Colonic mucosa (tissue), 4 donors: ENCODE data around the gene NSMCE3. TPM values are rescaled to one million over a fixed set of nuclear protein-coding genes. Genes with fewer than 3 reads are reported as not detected.

Experiments
- DNase-seq: peaks from one replicate; pipeline ENCODE4 v3.0.0-alpha.2; 2020
- H3K27ac ChIP-seq: fragments of 200-600 bp; one replicate; pipeline ENCODE4 v1.8.0; 2021
- H3K27me3 ChIP-seq: fragments of 200-600 bp; one replicate; pipeline ENCODE4 v1.8.0; 2021
- H3K36me3 ChIP-seq: fragments of 200-600 bp; one replicate; pipeline ENCODE4 v1.8.0; 2021
- H3K4me1 ChIP-seq: fragments of 200-600 bp; one replicate; pipeline ENCODE4 v1.8.0; 2021; ENCODE audit warnings: mild to moderate bottlenecking
- H3K4me3 ChIP-seq: fragments of 200-600 bp; one replicate; pipeline ENCODE4 v1.8.0; 2021
- H3K9ac ChIP-seq, 2 donors: one replicate each; pipeline ENCODE4 v1.7.0; 2013; ENCODE audit warnings: control low read depth in 2 of 2, low read depth in 2 of 2, low read length in 2 of 2
- H3K9me3 ChIP-seq: fragments of 200-600 bp; one replicate; pipeline ENCODE4 v1.8.0; 2021
- intact Hi-C: fragments of 100-400 bp; cut with DNase I; formaldehyde crosslinking; loops from one replicate; pipeline ENCODE4 v1.14.1; 2022
- total RNA-seq, 2 donors: library from RNA; stranded (reverse); fragmentation: NEBNext Ultra II Directional in 1 of 2; extraction: Animal tissue kit (Norgen Biotek cat#: 25700) in 1 of 2; gene quantifications; one replicate each; pipeline ENCODE4 v1.2.1, GENCODE V29; 2021
- TF ChIP-seq, protein P1 (sequence below): fragments of 200-600 bp; IDR thresholded peaks from one replicate; pipeline ENCODE4 v1.8.0; 2022; ENCODE audit warnings: antibody characterized with exemption, mild to moderate bottlenecking
- donor health status: healthy.
- donor health status: DM: no; HTN: no; CAD: no.
- donor health status: DM: no; HTN: no; CAD: no.

NSMCE3 gene
- total RNA-seq, 2 donors from 2014 or later = 4.2 TPM

GRCh38 chr15:29294732-29295325 is 25.2 kb upstream of the NSMCE3 start:
- Histone ChIP-seq H3K36me3 (no peaks in the 10 kb centered on the region), H3K9ac (no peak overlapping the region), H3K27ac (no peak overlapping the region), H3K4me1 (no peaks in the 10 kb centered on the region), H3K9me3 (no peaks in the 10 kb centered on the region), H3K4me3 (no peak overlapping the region), H3K27me3 (no peaks in the 10 kb centered on the region)
- intact Hi-C loops = no loop called here
- TF ChIP-seq, protein P1, sequence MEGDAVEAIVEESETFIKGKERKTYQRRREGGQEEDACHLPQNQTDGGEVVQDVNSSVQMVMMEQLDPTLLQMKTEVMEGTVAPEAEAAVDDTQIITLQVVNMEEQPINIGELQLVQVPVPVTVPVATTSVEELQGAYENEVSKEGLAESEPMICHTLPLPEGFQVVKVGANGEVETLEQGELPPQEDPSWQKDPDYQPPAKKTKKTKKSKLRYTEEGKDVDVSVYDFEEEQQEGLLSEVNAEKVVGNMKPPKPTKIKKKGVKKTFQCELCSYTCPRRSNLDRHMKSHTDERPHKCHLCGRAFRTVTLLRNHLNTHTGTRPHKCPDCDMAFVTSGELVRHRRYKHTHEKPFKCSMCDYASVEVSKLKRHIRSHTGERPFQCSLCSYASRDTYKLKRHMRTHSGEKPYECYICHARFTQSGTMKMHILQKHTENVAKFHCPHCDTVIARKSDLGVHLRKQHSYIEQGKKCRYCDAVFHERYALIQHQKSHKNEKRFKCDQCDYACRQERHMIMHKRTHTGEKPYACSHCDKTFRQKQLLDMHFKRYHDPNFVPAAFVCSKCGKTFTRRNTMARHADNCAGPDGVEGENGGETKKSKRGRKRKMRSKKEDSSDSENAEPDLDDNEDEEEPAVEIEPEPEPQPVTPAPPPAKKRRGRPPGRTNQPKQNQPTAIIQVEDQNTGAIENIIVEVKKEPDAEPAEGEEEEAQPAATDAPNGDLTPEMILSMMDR = no peak
- DNase-seq = no peak

DNA sequence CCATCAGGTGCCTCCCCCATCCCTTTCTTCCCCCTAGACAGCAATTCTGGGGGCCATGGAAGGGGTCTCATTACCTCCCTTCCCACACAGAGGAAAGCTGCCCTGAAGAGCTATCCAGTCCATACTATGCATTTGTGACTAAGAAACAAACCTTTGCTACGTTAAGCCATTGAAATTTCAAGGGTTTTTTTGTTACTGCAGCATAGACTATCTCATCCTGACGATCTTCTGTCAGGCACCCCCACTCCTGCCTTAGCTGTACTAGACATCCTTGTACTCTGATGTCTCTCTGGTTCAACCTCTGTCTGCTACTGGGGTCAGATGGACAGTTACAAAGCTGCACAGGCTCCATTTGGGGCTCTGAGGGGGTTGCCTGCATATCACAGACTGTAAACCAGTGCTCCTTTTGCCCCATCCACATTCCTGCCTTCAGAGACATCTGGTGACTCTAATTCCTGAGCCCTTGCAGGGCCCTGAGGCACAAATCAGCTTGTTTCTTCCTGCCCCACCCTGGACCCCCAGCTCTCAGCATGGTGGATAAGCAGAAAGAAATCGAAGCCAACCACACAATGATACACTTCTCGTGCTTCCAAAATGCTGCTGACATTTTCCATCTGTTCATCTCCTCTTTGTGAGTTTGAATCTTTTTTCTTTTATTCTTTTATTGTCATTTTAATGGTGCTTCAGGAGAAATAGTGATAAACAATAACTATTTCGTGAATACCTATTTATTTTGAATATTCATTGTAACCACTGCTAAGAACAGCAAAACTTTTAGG is 21.6 kb upstream of the NSMCE3 start:
- intact Hi-C loops = no loop called here
- TF ChIP-seq, protein P1 = no peak
- no peak overlapping the region for H3K9ac ChIP-seq
- no peak overlapping the region for H3K27ac ChIP-seq
- H3K27me3 ChIP-seq = no peaks in the 10 kb centered on the region
- no peak for DNase-seq
- H3K4me3 ChIP-seq = no peak overlapping the region
- H3K36me3 ChIP-seq = no peaks in the 10 kb centered on the region
- no peaks in the 10 kb centered on the region for H3K9me3 ChIP-seq
- H3K4me1 ChIP-seq = no peaks in the 10 kb centered on the region

- no peak overlapping the region for H3K9ac ChIP-seq
Observed at GRCh38 chr15:29289173-29289572, 19.6 kb upstream of the NSMCE3 start.

DNA sequence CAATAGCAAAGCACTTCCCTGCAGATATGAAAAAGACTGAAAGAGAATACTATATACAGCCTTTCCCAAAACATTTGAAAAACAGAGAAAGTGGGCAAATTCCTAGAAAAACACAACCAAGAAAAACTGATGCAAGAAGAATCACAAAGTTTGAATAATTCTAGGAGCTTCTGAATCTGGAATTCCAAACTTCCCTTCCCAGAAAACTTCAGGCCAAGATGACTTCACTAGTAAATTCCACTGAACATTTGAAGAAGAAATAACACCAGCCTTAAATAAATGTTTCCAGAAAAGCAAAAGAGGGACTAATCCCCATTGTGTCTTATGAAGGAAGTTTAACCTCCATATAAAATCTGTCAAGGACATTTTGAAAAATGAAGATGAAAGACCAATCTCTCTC is 15.8 kb upstream of the NSMCE3 start:
- intact Hi-C loops = no loop called here
- TF ChIP-seq, protein P1 = no peak
- Histone ChIP-seq H3K4me3 (no peak overlapping the region), H3K4me1 (no peaks in the 10 kb centered on the region), H3K9me3 (no peaks in the 10 kb centered on the region), H3K27ac (no peak overlapping the region), H3K9ac (no peak overlapping the region), H3K27me3 (no peaks in the 10 kb centered on the region), H3K36me3 (no peaks in the 10 kb centered on the region)
- DNase-seq = no peak

More at GRCh38 chr15:29289173-29289572, 19.6 kb upstream of the NSMCE3 start:
- H3K36me3 ChIP-seq = no peaks in the 10 kb centered on the region
- TF ChIP-seq, protein P1 = no peak
- no peaks in the 10 kb centered on the region for H3K27me3 ChIP-seq
- no peak overlapping the region for H3K4me3 ChIP-seq
- no peaks in the 10 kb centered on the region for H3K4me1 ChIP-seq
- no peak overlapping the region for H3K27ac ChIP-seq
- intact Hi-C loops = no loop called here
- DNase-seq = no peak
- H3K9me3 ChIP-seq = no peaks in the 10 kb centered on the region

DNA sequence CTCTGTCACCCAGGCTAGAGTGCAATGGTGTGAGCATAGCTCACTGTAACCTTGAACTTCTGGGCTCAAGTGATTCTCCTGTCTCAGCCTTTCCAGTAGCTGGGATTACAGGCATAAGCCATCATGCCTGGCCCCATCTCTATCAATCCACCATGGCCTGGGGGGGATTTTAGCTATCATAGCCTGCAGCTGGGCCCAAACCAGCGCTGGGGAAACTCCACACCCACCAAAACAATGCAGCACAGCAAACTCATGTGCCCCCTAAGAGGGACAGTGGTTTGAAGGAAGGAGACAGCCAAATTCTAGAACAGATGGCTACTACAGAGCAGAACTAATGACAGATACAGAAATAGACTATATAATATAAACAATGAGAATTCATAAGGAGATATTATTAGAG is 13.8 kb upstream of the NSMCE3 start:
- H3K36me3 ChIP-seq = no peaks in the 10 kb centered on the region
- no peak overlapping the region for H3K9ac ChIP-seq
- no peak for DNase-seq
- intact Hi-C loops = no loop called here
- H3K4me3 ChIP-seq = no peak overlapping the region
- H3K27ac ChIP-seq = no peak overlapping the region
- H3K9me3 ChIP-seq = no peaks in the 10 kb centered on the region
- TF ChIP-seq, protein P1 = no peak
- H3K4me1 ChIP-seq = no peaks in the 10 kb centered on the region
- no peaks in the 10 kb centered on the region for H3K27me3 ChIP-seq
